NCI-H128 (cell line): Measurements from ENCODE around the gene CRAMP1.

Experiments
- DNase-seq: peaks from one replicate; lab custom pipeline; 2025; ENCODE audit not compliant: unreplicated experiment; lab: John Stamatoyannopoulos, UW

CRAMP1 gene, protein sequence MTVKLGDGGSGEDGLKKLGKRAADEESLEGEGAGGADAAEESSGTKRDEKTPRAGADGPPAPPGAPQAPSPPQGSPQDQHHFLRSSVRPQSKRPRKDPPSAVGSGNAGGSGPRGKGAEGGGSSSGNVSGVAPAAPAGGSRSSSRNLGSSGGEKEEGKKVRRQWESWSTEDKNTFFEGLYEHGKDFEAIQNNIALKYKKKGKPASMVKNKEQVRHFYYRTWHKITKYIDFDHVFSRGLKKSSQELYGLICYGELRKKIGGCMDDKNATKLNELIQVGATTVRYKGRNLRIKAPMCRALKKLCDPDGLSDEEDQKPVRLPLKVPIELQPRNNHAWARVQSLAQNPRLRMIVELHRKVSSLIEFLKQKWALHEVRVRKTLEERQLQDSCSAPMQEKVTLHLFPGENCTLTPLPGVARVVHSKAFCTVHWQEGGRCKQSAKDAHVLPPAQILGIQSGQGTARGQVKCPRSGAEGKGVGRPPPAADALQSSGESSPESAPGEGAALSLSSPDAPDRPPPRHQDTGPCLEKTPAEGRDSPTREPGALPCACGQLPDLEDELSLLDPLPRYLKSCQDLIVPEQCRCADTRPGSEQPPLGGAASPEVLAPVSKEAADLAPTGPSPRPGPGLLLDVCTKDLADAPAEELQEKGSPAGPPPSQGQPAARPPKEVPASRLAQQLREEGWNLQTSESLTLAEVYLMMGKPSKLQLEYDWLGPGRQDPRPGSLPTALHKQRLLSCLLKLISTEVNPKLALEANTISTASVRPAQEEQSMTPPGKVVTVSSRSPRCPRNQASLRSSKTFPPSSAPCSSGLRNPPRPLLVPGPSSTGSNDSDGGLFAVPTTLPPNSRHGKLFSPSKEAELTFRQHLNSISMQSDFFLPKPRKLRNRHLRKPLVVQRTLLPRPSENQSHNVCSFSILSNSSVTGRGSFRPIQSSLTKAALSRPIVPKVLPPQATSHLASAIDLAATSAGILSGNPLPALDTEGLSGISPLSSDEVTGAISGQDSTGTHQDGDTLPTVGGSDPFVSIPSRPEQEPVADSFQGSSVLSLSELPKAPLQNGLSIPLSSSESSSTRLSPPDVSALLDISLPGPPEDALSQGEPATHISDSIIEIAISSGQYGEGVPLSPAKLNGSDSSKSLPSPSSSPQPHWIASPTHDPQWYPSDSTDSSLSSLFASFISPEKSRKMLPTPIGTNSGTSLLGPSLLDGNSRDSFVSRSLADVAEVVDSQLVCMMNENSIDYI (N-terminal part only)

DNA sequence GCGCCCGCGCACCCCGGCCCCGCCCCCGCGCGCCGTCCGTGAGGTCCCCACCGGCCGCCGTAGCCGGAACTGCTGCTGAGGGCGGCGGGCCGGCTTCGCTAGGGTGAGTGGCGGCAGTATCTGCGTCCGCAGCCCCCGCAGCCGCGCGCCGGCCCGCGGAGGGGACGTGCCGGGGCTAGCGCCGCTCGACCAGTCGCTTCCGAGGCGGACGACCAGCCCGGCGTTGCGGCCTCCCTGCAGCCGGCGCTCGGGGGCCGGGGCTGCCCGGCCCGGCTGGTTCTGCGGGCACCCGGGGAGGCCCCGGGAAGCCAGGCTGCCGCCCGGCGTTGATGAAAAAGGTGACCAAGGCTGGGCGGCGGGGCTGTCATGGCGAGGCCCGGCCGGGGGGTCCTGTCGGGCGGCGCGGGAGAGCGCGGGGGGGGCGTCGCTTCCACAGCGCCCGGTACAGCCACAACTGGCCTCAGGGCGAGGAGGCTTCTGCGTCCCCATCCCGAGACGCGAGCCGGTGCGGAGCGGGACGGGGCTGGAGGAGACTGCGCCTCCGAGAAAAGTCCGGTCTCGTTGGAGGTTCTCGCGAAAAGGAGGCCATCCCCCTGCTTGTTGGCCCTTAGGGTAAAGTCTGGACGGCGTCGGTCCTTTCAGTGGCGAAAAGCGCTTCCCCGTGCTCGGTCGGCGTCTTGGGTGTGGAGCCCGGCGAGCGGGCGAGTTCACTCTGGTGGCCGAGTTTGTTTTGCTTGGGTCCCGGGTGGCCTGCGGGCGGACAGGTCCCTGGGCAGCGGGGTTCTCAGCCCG lies at the start of gene CRAMP1:
Gene CRAMP1 (plus strand): TSS at position 41 of the 792 bp plus-strand sequence. CDS start 2,280 bp downstream, outside the sequence.
- DNase-seq = no peak

GRCh38 chr16:1563786-1564185 lies 48.4 kb upstream of the CRAMP1 start:
- DNase-seq = no peak

GRCh38 chr16:1564325-1564724 lies 47.8 kb upstream of the CRAMP1 start:
- no peak for DNase-seq

DNA sequence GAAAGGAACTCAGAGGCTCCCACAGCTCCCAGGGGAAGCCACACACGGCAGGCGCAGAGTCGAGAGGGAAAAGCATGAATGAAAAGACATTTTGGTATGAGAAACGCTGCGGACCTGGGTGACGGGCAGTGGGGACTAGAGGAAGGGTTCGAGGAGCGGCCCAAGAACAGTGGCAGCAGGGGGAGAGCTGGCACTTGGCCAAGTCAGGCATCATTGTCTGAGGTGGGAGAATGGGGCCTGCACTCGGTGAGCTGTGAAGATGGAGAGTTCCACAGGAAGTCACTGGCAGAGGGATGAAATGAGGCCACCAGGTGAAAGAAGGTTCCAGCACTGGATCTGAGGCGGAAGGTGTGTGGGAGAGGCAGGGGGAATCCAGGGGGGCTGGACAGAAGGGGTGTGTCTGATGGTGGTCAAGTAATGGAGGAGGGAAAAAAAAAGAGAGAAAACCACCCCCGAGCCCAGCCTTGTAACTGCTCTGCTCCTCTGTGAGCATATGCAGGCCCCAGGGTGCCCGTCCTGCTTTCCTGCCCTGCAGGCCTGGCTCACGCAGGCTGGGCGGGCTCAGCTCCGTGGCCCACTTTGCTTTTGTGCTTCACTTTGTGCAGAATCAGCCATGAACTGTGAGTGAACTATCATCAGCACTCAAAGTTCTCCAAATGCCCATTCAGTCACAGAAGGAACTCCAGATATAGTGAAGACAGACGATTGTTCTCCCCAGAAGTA lies 46.9 kb upstream of the CRAMP1 start:
- no peak for DNase-seq

DNA sequence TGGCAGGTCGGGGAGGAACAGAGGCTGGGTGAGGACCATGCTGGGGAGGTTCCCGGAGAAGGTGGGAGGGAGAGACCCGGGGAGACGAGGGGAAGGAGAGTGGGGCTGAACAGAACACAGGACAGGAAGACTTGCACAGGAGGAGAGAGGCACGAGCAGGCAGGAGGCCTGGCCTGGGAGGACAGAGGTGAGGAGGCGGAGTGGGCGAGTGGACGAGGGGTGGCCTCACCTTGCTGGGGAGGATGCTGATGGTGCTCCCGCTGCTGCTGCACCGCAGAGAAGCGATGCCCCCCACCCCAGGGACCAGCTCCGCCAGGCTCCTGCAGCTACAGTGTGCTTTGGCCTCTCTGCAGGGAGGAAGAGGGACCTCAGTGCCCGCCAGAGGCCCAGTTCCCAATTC lies 44.2 kb upstream of the CRAMP1 start:
- no peak for DNase-seq

- DNase-seq = no peak
Observed at GRCh38 chr16:1571012-1571671, 41.0 kb upstream of the CRAMP1 start.

- DNase-seq = no peak
Observed at GRCh38 chr16:1572673-1573072, 39.5 kb upstream of the CRAMP1 start.

- no peak for DNase-seq
Observed at GRCh38 chr16:1573301-1573700, 38.9 kb upstream of the CRAMP1 start.

GRCh38 chr16:1575578-1575977 lies 36.6 kb upstream of the CRAMP1 start:
- DNase-seq = no peak

GRCh38 chr16:1579214-1579613 lies 32.9 kb upstream of the CRAMP1 start:
- DNase-seq = no peak

DNA sequence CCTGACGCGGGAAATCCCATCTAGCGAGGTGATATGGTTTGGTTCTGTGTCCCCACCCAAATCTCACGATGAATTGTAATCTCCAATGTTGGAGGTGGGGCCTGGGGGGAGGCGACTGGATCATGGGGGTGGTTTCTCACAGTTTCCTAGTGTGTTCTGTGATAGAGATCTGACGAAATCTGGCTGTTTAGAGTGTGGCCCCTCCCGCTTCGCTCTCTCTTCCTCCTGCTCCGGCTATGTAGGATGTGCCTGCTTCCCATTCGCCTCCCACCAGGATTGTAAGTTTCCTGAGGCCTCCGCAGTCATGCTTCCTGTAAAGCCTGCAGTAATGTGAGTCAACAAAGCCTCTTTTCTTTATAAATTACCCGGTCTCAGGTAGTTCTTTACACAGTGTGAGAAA lies 31.9 kb upstream of the CRAMP1 start:
- DNase-seq = no peak

DNA sequence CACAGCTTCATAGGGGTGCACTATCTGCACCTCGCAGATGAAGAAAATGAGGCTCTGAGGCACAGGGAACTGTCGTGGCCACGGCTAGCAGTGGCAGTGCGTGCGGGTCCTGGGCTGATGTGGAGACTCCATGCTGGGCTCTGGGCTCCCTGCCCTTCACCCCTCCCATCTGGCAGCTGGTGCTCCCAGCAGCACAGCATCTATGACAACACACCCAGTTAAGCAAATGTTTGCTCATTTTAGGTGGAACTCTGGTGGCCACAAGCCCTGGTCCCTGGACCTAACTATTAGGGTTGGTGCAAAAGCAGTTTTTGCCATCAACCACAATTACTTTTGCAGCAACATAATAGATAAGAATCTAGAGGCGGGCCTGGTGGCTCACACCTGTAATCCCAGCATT lies 31.2 kb upstream of the CRAMP1 start:
- no peak for DNase-seq

DNA sequence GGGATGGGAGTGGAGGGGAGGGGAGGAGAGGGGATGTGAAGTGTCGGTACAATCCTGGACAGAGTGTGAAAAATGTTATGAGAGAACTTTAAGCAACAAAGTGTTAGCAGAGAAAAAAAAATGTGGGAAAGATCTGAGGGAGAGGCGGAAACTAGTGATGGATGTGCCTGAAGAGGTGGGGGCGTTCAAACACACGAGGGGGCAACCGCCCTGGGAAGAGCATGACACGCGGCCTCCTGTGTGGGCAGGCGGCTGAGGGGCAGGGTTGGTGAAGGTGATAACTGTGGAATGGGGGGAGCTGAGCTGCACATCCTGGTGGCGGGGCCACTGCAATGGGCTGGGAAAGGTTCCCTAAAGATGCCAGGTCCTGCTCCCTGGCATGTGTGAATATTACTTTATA lies 30.4 kb upstream of the CRAMP1 start:
- DNase-seq = no peak

GRCh38 chr16:1583180-1583579 lies 29.0 kb upstream of the CRAMP1 start:
- no peak for DNase-seq

- no peak for DNase-seq
Observed at GRCh38 chr16:1584926-1585484, 27.2 kb upstream of the CRAMP1 start.

GRCh38 chr16:1590366-1590765 lies 21.8 kb upstream of the CRAMP1 start:
- DNase-seq = no peak

DNA sequence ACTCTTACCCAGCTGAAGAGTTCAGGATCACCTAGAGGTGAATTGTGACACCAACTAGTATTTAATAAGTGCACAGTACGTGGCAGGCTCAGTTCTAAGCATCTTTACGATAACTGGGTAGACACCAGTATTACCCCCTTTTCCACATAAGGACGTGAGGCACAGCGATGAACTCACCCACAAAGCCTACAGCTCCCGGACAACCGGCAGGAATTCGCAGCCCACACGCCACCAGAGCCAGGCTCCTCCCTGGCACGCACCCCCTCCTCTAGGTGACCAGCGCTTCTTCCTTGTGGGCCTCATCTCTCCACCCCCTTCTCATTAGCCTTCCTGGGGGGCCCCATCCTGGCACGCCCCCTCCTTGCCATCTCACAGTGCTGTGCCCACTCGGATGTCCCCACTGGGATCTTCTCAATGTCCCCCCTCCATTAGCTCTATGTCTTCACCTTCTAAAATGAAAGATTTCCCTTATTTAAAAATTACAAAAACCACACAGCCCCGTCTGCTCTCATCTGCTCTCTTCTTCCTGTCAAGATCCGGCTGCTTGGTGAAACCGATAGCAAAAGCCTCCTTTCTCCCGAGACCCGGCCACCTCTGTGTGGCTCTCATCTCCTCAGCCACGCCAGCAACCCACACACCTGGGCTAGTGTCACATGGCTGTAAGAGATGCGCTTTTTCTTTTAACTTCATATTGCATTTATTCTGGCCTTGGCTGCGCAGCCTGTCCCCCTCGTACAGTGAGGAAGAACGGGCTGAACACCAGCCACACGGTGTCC lies 21.0 kb upstream of the CRAMP1 start:
- no peak for DNase-seq

DNA sequence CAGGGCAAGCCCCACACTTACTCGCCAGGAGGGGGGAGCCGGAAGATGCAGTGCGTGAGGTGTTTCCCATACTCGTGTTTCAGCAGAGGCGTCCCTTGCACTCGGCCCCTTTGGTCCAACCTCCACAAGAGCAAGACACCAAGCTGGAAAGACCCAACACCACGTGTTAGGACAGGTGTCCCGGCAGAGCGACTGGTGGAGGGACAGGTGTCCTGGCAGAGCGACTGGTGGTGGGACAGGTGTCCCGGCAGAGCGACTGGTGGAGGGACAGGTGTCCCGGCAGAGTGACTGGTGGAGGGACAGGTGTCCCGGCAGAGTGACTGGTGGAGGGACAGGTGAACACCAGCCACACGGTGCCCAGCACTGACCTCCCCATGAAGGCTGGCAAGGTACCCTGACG lies 19.7 kb upstream of the CRAMP1 start:
- no peak for DNase-seq
